ENCODE measurements around the gene MISP3. TPM values are rescaled to one million over a fixed set of nuclear protein-coding genes. Genes with fewer than 3 reads are reported as not detected.
"Not testable (repeated sequence)": the region's sequence is repeated elsewhere in the genome, so short reads cannot be mapped to it uniquely, and the experiment has no call there.

MISP3 gene
- total and polyA plus RNA-seq, 8 donors = 6.4 to 21.4 (median 8.3) TPM

DNA sequence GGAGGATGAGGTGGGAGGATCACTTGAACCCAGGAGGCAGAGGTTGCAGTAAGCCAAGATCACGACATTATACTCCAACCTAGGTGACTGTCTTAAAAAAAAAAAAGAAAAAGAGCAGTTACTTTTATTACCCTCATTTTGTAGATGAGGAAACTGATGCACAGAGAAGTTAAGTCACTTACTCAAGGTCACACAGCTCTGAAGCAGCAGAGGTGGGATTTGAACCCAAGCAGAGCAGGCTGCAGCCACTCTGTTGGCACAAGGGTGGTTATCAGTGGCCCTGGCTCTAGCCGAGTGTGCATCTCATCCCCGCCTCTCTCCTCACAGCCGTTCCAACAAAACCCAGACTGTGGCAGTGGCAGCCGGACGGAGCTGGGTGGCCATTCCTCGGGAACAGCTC is 33.4 kb upstream of the MISP3 start:
- Histone ChIP-seq H3K36me3 (no peaks in the 10 kb centered on the region), H3K4me1 (no peaks in the 10 kb centered on the region), H3K27ac (no peak overlapping the region), H3K9me3 (no peaks in the 10 kb centered on the region), H3K27me3 (no peaks in the 10 kb centered on the region), H3K4me3 (no peak overlapping the region)
- no peak for ATAC-seq
- 89 to 96% methylated on average over 7 of the region's 7 CpGs for WGBS, 2 donors
- FAIRE-seq = no peak
- intact Hi-C loops (cut with DNase I) = no loop called here
- DNase-seq = no peak
- TF ChIP-seq, protein P1, sequence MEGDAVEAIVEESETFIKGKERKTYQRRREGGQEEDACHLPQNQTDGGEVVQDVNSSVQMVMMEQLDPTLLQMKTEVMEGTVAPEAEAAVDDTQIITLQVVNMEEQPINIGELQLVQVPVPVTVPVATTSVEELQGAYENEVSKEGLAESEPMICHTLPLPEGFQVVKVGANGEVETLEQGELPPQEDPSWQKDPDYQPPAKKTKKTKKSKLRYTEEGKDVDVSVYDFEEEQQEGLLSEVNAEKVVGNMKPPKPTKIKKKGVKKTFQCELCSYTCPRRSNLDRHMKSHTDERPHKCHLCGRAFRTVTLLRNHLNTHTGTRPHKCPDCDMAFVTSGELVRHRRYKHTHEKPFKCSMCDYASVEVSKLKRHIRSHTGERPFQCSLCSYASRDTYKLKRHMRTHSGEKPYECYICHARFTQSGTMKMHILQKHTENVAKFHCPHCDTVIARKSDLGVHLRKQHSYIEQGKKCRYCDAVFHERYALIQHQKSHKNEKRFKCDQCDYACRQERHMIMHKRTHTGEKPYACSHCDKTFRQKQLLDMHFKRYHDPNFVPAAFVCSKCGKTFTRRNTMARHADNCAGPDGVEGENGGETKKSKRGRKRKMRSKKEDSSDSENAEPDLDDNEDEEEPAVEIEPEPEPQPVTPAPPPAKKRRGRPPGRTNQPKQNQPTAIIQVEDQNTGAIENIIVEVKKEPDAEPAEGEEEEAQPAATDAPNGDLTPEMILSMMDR (IDR thresholded peaks at IDR 0.05) = no peak

DNA sequence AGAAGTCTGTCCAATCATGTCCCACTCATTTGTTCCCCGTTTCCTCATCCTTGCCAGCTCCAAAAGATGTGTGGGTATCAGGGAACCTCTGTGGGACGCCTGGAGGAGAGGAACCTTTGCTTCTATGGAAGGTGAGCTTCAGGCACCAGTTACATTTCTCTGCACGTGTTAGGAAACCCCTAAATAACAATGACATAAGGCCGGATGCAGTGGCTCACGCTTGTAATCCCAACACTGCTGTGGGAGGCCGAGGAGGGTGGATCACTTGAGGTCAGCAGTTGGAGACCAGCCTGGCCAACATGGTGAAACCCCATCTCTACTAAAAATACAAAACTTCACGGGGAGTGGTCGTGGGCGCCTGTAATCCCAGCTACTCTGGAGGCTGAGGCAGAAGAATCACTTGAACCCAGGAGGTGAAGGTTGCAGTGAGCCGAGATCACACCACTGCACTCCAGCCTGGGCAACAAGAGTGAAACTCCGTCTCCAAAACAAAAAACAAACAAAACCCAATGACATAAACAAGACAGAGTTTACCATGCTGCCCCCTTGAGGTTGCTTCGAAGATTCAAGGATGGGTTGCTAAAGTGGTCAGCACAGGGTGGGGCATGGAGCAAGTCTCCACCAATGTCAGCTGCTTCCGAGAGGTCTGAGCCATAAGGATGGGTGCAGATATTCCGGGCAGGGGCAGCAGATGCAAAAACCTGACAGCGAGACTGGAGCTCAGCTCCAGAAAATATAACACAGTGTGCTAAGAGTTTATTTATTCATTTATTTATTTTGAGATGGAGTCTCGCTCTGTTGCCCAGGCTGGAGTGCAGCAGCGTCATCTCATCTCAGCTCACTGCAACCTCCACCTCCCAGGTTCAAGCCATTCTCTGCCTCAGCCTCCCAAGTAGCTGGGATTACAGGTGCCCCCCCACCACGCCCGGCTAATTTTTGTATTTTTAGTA is 29.7 kb upstream of the MISP3 start:
- H3K27me3 ChIP-seq; H3K4me1 ChIP-seq; H3K36me3 ChIP-seq; intact Hi-C loops (cut with DNase I); H3K4me3 ChIP-seq; H3K9me3 ChIP-seq; FAIRE-seq: not testable (repeated sequence)
- DNase-seq = peak in 2 of 6 donors; percentile 33 to 39
- ATAC-seq = peak; percentile 63 to 86 (median 86)
- WGBS, 2 donors = 57 to 66% methylated on average over 19 of the region's 19 CpGs
- H3K27ac ChIP-seq = peak overlapping the region in 1 of 4 donors; percentile 13
- TF ChIP-seq, protein P1 (IDR thresholded peaks at IDR 0.05) = peak; percentile 14 to 35 (median 28)

DNA sequence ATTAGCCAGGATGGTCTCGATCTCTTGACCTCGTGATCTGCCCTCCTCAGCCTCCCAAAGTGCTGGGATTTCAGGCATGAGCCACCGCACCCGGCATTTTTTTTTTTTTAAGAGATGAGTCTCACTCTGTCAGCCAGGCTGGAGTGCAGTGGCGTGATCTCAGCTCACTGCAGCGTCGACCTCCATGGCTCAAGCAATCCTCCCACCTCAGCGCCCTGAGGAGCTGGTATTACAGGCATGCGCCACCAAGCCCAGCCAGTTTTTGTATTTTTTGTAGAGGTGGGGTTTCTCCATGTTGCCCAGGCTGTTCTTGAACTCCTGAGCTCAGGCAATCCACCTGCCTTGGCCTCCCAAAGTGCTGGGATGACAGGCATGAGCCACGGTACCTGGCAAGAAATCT is 24.7 kb upstream of the MISP3 start:
- H3K4me3 ChIP-seq; H3K27me3 ChIP-seq; H3K4me1 ChIP-seq; DNase-seq; ATAC-seq; H3K36me3 ChIP-seq; H3K27ac ChIP-seq; FAIRE-seq; intact Hi-C loops (cut with DNase I); H3K9me3 ChIP-seq: not testable (repeated sequence)
- 97 to 99% methylated on average over 10 of the region's 10 CpGs for WGBS, 2 donors

DNA sequence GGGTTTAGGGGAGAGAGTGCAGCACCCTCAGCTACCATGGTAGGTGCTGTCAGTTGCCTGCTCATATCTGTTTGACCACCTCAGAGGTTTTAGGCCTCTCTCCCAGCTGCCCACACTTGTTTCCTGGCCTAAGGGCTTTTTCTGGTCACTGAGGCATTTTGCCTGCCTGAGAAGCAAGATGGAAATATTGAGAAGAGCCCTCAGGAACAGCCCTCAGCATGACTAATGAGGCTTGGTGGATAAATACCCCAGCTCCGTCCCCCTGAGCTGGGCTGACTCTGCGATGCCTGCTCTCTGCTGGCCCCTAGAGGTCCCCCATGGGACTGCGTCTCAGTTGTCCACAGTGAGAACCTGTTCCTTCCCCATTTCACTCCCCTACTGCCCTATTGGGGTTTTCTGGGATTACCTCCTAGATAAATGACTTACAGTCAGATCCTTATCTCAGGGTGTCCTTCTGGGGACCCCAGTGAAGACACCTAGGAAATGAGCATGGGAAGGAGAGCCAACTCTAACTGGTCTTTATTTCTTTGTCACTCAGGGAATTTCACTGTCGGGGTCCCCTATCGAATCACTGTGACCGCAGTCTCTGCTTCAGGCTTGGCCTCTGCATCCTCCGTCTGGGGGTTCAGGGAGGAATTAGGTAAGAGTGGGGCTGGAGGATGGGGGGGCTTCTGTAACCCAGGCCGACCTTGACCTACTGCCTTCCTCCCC is 24.0 kb upstream of the MISP3 start:
- Histone ChIP-seq H3K4me3 (no peak overlapping the region), H3K27ac (no peak overlapping the region), H3K4me1 (no peaks in the 10 kb centered on the region), H3K27me3 (no peaks in the 10 kb centered on the region), H3K9me3 (no peaks in the 10 kb centered on the region), H3K36me3 (no peaks in the 10 kb centered on the region)
- ATAC-seq = peak in 3 of 4 donors; percentile 77 to 91 (median 82)
- peak in 3 of 6 donors; percentile 49 to 76 (median 52) for DNase-seq
- intact Hi-C loops (cut with DNase I) = no loop called here
- FAIRE-seq = no peak
- WGBS, 2 donors = 73 to 76% methylated on average over 8 of the region's 8 CpGs
- TF ChIP-seq, protein P1 (IDR thresholded peaks at IDR 0.05) = peak; percentile 60 to 67 (median 64)

DNA sequence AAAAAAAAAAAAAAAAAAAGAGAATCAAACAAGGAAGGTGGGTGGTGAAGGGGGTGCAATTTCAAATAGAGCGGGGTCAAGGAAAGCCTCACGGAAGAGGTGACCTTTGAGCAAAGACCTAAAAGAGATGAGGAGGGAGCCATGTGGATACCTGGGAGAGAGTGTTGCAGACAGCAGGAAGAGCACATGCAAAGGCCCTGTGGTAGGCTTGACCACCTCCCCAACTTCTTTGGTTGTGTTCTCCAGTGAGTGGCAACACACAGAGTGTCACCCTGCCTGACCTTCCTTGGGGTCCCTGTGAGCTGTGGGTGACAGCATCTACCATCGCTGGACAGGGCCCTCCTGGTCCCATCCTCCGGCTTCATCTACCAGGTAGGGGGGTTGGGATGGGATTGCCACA is 22.1 kb upstream of the MISP3 start:
- no peaks in the 10 kb centered on the region for H3K4me1 ChIP-seq
- DNase-seq (no peak), ATAC-seq (no peak), FAIRE-seq (no peak)
- no peaks in the 10 kb centered on the region for H3K27me3 ChIP-seq
- 94 to 98% methylated on average over 4 of the region's 4 CpGs for WGBS, 2 donors
- no peak overlapping the region for H3K27ac ChIP-seq
- H3K9me3 ChIP-seq = no peaks in the 10 kb centered on the region
- no peak overlapping the region for H3K4me3 ChIP-seq
- intact Hi-C loops (cut with DNase I) = no loop called here
- TF ChIP-seq, protein P1 (IDR thresholded peaks at IDR 0.05) = no peak
- peaks cover 0 to 6% (median 0%) of the 10 kb centered on the region in 3 donors for H3K36me3 ChIP-seq

DNA sequence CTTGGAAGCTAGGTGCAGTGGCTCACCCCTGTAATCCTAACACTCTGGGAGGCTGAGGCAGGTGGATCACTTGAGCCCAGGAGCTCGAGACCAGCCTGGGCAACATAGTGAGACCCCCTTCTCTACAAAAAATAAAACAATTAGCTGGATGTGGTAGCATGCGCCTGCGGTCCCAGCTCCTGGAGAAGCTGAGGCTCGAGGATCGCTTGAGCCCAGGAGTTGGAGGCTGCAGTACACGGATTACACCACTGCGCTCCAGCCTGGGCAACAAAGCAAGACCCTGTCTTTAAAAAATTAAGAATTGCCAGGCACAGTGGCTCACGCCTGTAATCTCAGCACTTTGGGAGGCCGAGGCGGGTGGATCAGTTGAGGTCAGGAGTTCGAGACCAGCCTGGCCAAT is 21.6 kb upstream of the MISP3 start:
- DNase-seq; H3K4me1 ChIP-seq; FAIRE-seq; H3K27ac ChIP-seq; H3K9me3 ChIP-seq; H3K27me3 ChIP-seq; intact Hi-C loops (cut with DNase I); H3K36me3 ChIP-seq; ATAC-seq; H3K4me3 ChIP-seq: not testable (repeated sequence)
- WGBS, 2 donors = 94 to 96% methylated on average over 11 of the region's 11 CpGs
